DMS79 treated with DMSO at 0.1 percent for 48 hours (cell line): ENCODE data around the gene SLC37A2.
"Not testable (repeated sequence)": the region's sequence is repeated elsewhere in the genome, so short reads cannot be mapped to it uniquely, and the experiment has no call there.

Source experiments
- DNase-seq: peaks from one replicate; lab custom pipeline; 2025; lab: John Stamatoyannopoulos, UW

SLC37A2 gene

GRCh38 chr11:125062931-125063428 lies at the start of gene SLC37A2:
Gene SLC37A2 (plus strand): TSS chr11:125063305. CDS start chr11:125063368, 63 bp downstream.
- DNase-seq, result peak; percentile 26

- DNase-seq, result no peak
Measured at GRCh38 chr11:125016413-125016812, 46.7 kb upstream of the SLC37A2 start.

DNA sequence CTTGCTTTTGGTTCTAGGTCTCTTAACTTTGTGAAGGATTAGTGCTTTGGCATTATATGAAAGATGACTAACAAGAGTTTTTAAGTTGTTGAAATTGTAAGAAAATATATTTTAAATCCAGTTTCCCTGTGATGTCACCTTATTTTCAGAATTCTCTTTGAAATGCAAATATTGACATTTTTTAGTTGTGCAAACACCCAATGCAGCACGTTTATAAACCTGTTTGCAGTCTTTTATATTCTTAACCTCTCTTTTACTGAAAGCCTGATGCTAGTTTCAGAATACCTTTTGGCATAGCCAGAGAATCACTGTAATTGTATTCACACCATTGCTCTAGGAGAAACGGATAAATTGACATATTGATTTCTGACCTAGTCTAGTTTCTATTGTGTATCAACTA lies 42.8 kb upstream of the SLC37A2 start:
- no peak for DNase-seq

DNA sequence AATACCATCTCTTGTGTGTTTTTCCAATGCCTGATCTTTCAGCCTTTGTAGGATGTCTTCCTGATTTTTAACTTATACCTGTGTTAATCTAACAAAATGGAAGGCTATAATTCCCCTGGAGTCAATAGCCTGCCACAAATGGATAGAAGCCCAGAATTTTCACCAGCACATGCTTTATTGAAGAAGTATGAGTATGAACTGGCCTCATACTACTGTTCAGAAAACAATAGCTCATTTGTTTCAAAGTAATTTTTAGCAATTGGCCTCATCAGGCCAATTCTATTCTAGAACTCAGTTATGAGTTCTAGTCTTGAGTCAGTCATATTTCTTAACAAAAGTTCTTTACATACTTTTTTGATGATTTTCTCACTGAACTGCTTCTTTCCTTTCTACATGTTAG lies 40.6 kb upstream of the SLC37A2 start:
- no peak for DNase-seq

GRCh38 chr11:125025968-125026367 lies 37.1 kb upstream of the SLC37A2 start:
- no peak for DNase-seq

GRCh38 chr11:125029431-125029830 lies 33.7 kb upstream of the SLC37A2 start:
- not testable (repeated sequence) for DNase-seq

DNA sequence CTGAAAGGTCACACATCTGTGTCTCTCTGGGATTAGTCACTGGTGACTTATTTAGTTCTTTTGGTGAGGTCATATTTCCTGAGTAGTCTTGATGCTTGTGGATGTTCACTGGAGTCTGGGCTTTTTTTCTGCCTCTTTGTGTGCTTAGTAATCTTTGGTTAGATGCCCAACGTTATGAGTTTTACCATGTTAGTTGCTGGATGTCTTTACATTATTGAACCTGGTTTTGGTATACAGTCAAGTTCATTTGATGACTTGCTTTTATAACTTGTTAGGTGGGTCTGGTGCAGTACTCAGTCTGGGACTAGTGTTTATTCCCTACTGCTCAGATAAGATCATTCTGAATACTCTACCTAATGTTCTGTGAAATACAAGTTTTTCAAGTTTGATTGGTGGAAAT lies 26.2 kb upstream of the SLC37A2 start:
- no peak for DNase-seq

DNA sequence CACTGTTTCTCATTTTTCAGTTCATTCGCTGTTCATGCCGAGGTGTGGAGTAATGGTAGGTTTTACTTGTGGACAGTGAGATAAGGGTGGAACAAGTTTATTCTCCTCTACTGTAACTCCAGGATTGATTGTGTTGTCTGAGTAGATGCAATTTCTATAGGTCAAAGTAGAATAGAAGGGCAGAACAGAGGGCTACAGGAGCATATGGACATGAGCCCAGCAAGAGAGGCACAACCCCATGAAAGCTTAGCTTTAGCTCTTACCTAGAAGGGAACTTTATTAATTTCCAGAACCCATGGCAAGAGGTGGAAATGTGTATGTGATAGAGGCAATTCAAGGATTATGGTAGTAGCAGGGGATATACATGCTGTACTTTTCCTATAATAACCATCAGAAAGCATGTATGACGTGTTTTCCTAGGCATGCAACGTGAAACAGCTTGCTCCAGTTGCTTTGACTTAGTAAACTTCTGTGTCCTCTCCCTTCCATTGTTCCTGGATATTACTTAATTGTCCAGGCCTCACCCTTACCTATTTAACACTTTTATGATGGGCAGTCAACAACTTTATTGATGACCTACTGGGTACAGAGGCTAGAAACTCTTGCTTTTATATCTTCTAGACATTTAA lies 13.8 kb upstream of the SLC37A2 start:
- DNase-seq, result no peak

GRCh38 chr11:125052047-125052446 lies 11.1 kb upstream of the SLC37A2 start:
- no peak for DNase-seq

- DNase-seq, result no peak
Measured at GRCh38 chr11:125053167-125053566, 9.9 kb upstream of the SLC37A2 start.

DNA sequence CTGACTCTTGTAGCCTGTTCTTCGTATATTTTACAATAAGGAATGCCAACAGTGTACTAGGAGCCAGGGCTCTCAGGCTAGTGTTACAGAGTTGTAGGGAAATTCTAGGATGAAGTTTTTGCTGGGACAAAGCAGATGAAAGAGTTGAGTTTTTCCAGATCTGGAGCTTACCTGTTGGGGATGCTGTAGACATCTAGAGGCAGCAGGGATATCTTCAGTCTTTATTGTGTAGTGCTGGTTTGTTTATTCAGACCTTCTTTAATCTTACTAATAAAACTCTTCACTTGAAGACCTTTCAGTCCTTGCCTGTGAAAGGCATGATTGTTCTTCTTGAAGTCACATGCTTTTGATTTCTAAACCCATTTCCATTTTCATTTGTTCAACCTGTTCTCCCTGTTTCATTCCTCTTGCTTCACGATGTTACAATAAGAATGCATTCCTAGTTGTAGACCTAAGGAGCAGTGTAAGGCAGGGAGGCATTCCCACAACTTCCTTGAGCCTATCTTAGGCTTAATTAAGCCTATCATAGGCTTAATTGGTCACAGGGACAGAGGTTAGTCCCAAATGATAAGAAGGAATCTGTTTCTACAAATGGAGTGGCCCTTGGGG lies 7.9 kb upstream of the SLC37A2 start:
- no peak for DNase-seq

DNA sequence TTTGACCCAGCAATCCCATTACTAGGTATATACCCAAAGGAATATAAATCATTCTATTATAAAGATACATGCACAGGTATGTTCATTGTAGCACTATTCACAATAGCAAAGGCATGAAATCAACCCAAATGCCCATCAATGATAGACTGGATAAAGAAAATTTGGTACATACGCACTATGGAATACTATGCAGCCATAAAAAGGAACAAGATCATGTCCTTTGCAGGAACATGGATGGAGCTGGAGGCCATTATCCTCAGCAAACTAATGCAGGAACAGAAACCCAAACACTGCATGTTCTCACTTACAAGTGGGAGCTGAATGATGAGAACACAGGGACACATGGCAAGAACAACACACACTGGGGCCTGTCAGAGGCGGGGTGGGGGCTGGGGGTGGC lies 7.0 kb upstream of the SLC37A2 start:
- not testable (repeated sequence) for DNase-seq

DNA sequence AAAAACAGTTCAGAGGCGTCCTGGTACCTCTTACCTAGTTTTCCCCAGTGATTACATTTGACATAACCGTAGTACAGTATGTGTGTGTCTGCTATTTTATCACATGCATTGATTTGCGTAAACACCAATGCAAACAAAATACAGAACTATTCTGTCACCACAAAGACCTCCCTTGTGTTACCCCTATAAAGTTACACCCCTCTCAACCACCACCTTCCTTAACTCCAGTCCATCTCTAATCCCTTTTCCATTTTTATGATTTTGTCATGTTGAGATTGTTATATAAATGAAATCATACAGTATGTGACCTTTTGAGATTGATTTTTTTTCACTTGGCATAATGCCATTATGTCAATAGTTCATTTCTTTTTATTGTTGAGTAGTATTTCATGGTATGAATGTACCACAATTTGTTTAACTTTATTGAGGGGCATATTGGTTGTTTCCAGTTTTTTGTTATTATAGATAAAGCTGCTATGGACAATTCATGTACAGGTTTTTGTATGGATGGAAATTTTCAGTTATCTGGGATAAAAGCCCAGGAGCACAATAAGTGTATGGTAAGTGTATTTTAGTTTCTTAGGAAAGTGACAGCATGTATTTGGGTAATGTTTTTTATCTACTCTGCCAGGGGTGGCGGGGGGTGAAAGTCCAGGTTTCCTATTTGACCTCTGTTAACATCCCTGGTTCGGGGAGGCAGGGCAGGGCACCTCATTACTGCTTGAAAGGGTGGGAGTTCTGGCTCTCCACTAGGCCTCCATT lies 6.0 kb upstream of the SLC37A2 start:
- DNase-seq, result no peak

DNA sequence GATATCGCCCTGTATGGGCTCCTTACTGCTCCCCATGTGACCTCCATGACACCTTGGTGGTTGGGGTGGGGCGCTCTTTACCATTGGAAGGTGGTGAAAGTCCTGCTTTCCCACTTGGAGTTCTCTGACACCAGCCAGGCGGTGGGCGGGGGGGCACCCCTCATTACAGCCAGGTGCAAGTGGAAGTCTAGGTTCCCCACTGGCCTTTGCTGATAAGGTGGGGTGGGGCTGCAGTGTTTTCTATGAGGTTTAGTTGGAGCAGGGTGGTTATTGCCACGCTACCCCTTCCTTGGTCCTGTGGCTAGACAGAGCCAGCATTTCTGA lies 5.5 kb upstream of the SLC37A2 start:
- DNase-seq, result no peak

DNA sequence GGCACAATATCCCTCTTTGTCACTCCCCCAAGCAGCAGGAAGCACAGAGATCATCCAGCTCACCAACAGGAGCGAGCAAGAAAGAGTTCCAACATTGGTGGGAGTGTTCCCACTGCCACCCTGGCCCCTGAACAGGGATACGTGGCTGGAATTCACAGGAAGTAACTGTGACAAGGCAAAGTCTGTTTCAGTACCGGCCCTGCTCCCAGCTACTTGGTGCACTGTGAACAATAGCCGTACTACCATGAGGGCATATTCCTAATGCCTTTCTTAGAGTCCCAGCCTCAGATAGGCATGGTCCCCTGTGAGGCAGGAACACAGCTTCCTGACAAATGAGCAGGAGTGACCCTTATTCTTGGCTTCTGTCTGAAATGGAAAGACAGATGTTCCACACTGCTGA lies 1.8 kb upstream of the SLC37A2 start:
- no peak for DNase-seq

GRCh38 chr11:125062218-125062930 lies 731 bp upstream of the SLC37A2 start:
- no peak for DNase-seq

DNA sequence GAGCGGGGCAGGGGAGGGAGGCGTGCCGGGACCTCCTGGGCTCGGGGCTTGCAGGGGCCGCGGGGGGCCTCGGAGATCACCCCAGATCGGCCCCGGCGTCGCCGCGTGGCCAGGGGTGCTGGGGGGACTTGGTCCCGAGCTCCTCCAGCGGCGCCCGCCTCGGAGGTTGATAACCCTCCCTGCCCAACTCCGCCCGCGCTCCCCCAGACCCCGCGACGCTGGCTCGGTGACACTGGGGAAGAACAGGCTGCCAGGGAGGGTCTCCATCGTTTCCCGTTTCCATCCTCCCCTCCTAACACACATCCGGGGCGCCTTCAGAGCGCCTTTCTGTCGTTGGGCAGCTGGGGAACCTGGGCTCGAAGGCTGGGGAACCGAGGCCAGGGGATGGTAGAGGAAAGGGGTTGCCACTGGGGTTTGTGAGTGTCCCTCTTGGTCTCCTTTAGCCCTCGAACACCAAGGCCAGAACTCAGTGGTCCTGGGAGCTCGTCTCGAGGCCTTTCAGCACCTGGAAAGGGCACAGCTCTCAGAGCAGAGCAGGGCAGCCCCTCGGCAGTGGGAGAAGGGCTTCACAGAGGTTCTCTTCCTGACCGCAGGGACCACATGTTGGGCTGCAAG lies 431 bp downstream of the SLC37A2 start:
- DNase-seq, result no peak

- no peak for DNase-seq
Measured at GRCh38 chr11:125064070-125064469, 965 bp downstream of the SLC37A2 start.

- DNase-seq, result no peak
Measured at GRCh38 chr11:125068368-125068767, 5.3 kb downstream of the SLC37A2 start.

DNA sequence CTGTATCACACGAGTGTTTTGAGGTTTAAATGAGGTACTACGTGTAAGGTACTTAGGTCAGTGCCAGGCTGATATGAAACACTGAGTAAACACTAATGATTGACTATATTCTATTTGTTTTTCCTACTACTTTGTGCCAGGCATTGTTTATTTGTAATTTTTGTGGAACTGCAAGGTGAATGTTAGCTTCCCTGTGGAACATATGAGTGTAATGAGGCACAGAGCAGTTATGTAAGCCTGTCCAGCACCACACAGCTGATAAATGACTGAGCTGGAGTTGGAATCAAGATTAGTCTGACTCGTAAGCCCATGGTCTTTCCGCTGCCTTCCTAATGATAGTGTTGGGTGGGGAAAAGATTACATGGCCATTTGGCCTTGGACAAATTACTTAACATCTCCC lies 5.9 kb downstream of the SLC37A2 start:
- DNase-seq, result no peak

- DNase-seq, result no peak
Measured at GRCh38 chr11:125069796-125070195, 6.7 kb downstream of the SLC37A2 start.

- no peak for DNase-seq
Measured at GRCh38 chr11:125070699-125071254, 7.7 kb downstream of the SLC37A2 start.
